Peyer's patch (tissue), 4 donors: ENCODE results near the gene TMEM183A.

Experiments
- POLR2A ChIP-seq, 2 donors: fragments of 450-650 bp; IDR thresholded peaks; one replicate each; pipeline ENCODE4 v1.5.1; 2017; ENCODE audit warnings: antibody characterized with exemption in 2 of 2, mild to moderate bottlenecking in 2 of 2, moderate library complexity in 2 of 2
- TF ChIP-seq, protein P1 (sequence below), 6 experiments: fragments of 450-650 bp in 4 of 6; fragments of 200-600 bp in 2 of 6; sonication (generic) in 1 of 6; IDR thresholded peaks; one replicate each; pipeline ENCODE4 v1.5.1; 2017 to 2019; ENCODE audit warnings: antibody characterized with exemption in 6 of 6, mild to moderate bottlenecking in 3 of 6, moderate library complexity in 1 of 6

- TF ChIP-seq POLR2A (IDR thresholded peaks at IDR 0.05), result no peak
- TF ChIP-seq, protein P1, sequence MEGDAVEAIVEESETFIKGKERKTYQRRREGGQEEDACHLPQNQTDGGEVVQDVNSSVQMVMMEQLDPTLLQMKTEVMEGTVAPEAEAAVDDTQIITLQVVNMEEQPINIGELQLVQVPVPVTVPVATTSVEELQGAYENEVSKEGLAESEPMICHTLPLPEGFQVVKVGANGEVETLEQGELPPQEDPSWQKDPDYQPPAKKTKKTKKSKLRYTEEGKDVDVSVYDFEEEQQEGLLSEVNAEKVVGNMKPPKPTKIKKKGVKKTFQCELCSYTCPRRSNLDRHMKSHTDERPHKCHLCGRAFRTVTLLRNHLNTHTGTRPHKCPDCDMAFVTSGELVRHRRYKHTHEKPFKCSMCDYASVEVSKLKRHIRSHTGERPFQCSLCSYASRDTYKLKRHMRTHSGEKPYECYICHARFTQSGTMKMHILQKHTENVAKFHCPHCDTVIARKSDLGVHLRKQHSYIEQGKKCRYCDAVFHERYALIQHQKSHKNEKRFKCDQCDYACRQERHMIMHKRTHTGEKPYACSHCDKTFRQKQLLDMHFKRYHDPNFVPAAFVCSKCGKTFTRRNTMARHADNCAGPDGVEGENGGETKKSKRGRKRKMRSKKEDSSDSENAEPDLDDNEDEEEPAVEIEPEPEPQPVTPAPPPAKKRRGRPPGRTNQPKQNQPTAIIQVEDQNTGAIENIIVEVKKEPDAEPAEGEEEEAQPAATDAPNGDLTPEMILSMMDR (IDR thresholded peaks at IDR 0.05), result no peak
Measured at GRCh38 chr1:202987922-202988583, 19.1 kb upstream of the TMEM183A start.
